ENCODE measurements around the gene TUBGCP6.

The TUBGCP6 gene

GRCh38 chr22:50197856-50198623 is 46.8 kb downstream of the TUBGCP6 start:
- no peak for DNase-seq (ENCODE audit: low read depth, low spot score)
- TF ChIP-seq EZH2 (IDR thresholded peaks at IDR 0.05): no peak
- no peak for TF ChIP-seq FOXP2 (optimal IDR thresholded peaks at IDR 0.05; ENCODE audit: control extremely low read depth, extremely low read length, insufficient read depth)
- no peak for TF ChIP-seq POLR2AphosphoS5 (IDR thresholded peaks at IDR 0.05; ENCODE audit: borderline replicate concordance, low read depth, low read length)
- Histone ChIP-seq H3K9ac (ENCODE audit: insufficient read length) (no peak overlapping the region), H3K4me3 (no peak overlapping the region), H3K27ac (no peak overlapping the region), H3K36me3 (ENCODE audit: insufficient read depth, low read length) (peaks cover 16% of the 10 kb centered on the region), H3K9me3 (ENCODE audit: low read depth, low read length) (peaks cover under 1% of the 10 kb centered on the region; the same call in 1 of the 2 replicates)

GRCh38 chr22:50197000-50197800 is 47.6 kb downstream of the TUBGCP6 start:
- Histone ChIP-seq H3K36me3 (ENCODE audit: insufficient read depth, low read length) (peaks cover 10% of the 10 kb centered on the region; the same call in 1 of the 2 replicates), H3K27ac (no peak overlapping the region), H3K9me3 (ENCODE audit: low read depth, low read length) (no peaks in the 10 kb centered on the region), H3K9ac (ENCODE audit: insufficient read length) (no peak overlapping the region), H3K4me3 (no peak overlapping the region)
- no peak for DNase-seq (ENCODE audit: low read depth, low spot score)
- TF ChIP-seq EZH2 (IDR thresholded peaks at IDR 0.05): no peak
- TF ChIP-seq FOXP2 (optimal IDR thresholded peaks at IDR 0.05; ENCODE audit: control extremely low read depth, extremely low read length, insufficient read depth): no peak
- no peak for TF ChIP-seq POLR2AphosphoS5 (IDR thresholded peaks at IDR 0.05; ENCODE audit: borderline replicate concordance, low read depth, low read length)

DNA sequence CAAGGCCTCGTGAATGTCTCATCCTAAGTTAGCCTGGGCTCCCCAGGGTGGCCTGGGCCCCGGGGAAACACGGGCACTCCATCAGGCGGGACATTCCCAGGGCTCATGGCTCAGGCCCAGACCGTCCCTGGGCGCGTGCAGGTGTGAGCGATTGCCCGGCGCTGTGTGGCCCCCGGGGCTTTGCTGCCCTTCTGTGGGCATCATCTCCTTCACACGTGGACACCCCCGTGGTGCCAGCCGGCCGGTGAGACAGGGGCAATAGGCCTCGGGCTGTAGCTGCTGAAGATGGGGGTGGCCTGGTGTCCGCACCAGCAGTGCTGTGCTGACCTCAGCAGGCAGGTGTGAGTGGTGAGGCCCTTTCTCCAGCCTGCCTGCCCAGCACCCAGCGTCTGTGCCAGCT is 48.6 kb downstream of the TUBGCP6 start:
- Histone ChIP-seq H3K9ac (ENCODE audit: insufficient read length) (no peak overlapping the region), H3K27ac (no peak overlapping the region), H3K36me3 (ENCODE audit: insufficient read depth, low read length) (peaks cover 13% of the 10 kb centered on the region; the same call in 1 of the 2 replicates), H3K4me3 (no peak overlapping the region), H3K9me3 (ENCODE audit: low read depth, low read length) (no peaks in the 10 kb centered on the region)
- no peak for TF ChIP-seq EZH2 (IDR thresholded peaks at IDR 0.05)
- TF ChIP-seq POLR2AphosphoS5 (IDR thresholded peaks at IDR 0.05; ENCODE audit: borderline replicate concordance, low read depth, low read length): no peak
- TF ChIP-seq FOXP2 (optimal IDR thresholded peaks at IDR 0.05; ENCODE audit: control extremely low read depth, extremely low read length, insufficient read depth): no peak
- DNase-seq (ENCODE audit: low read depth, low spot score): no peak

GRCh38 chr22:50194037-50194805 is 50.6 kb downstream of the TUBGCP6 start:
- no peak overlapping the region for H3K4me3 ChIP-seq
- peaks cover 13% of the 10 kb centered on the region; the same call in 1 of the 2 replicates for H3K36me3 ChIP-seq (ENCODE audit: insufficient read depth, low read length)
- TF ChIP-seq EZH2 (IDR thresholded peaks at IDR 0.05) (no peak), POLR2AphosphoS5 (IDR thresholded peaks at IDR 0.05; ENCODE audit: borderline replicate concordance, low read depth, low read length) (no peak), FOXP2 (optimal IDR thresholded peaks at IDR 0.05; ENCODE audit: control extremely low read depth, extremely low read length, insufficient read depth) (no peak)
- H3K27ac ChIP-seq: no peak overlapping the region
- DNase-seq (ENCODE audit: low read depth, low spot score): no peak
- H3K9me3 ChIP-seq (ENCODE audit: low read depth, low read length): no peaks in the 10 kb centered on the region
- no peak overlapping the region for H3K9ac ChIP-seq (ENCODE audit: insufficient read length)

DNA sequence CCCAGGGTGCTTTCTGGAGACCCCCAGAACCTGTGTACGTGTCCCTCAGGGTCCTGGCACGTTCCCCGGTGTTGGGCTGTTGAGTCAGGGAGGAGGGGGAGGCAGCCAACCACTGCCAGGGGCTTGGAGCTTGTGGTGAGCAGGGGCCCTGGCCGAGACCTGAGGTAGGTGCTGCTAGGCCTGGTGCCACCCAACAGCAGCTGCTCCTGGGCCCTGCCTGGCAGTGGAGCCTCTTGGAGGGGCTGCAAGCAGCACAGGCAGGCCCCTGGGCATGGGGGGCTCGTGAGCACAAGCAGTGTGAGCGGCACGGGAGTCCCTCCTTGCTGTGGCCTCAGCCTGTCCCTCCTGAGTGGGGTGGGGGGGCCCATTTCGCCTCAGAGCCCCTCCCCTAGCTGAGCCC is 51.2 kb downstream of the TUBGCP6 start:
- TF ChIP-seq POLR2AphosphoS5 (IDR thresholded peaks at IDR 0.05; ENCODE audit: borderline replicate concordance, low read depth, low read length): no peak
- Histone ChIP-seq H3K9me3 (ENCODE audit: low read depth, low read length) (no peaks in the 10 kb centered on the region), H3K4me3 (no peak overlapping the region), H3K27ac (no peak overlapping the region), H3K9ac (ENCODE audit: insufficient read length) (no peak overlapping the region), H3K36me3 (ENCODE audit: insufficient read depth, low read length) (peaks cover 13% of the 10 kb centered on the region; the same call in 1 of the 2 replicates)
- DNase-seq (ENCODE audit: low read depth, low spot score): no peak

GRCh38 chr22:50192436-50193204 is 52.2 kb downstream of the TUBGCP6 start:
- DNase-seq (ENCODE audit: low read depth, low spot score): no peak
- H3K4me3 ChIP-seq: no peak overlapping the region
- peaks cover 13% of the 10 kb centered on the region; the same call in 1 of the 2 replicates for H3K36me3 ChIP-seq (ENCODE audit: insufficient read depth, low read length)
- TF ChIP-seq FOXP2 (optimal IDR thresholded peaks at IDR 0.05; ENCODE audit: control extremely low read depth, extremely low read length, insufficient read depth) (no peak), EZH2 (IDR thresholded peaks at IDR 0.05) (no peak), POLR2AphosphoS5 (IDR thresholded peaks at IDR 0.05; ENCODE audit: borderline replicate concordance, low read depth, low read length) (no peak)
- H3K9me3 ChIP-seq (ENCODE audit: low read depth, low read length): no peaks in the 10 kb centered on the region
- no peak overlapping the region for H3K9ac ChIP-seq (ENCODE audit: insufficient read length)
- 0 out of 2 replicates have a peak overlapping the region, but pooled peaks have one; percentile 31 for H3K27ac ChIP-seq

GRCh38 chr22:50190941-50191741 is 53.7 kb downstream of the TUBGCP6 start:
- TF ChIP-seq EZH2 (IDR thresholded peaks at IDR 0.05): no peak
- TF ChIP-seq POLR2AphosphoS5 (IDR thresholded peaks at IDR 0.05; ENCODE audit: borderline replicate concordance, low read depth, low read length): no peak
- no peak for TF ChIP-seq FOXP2 (optimal IDR thresholded peaks at IDR 0.05; ENCODE audit: control extremely low read depth, extremely low read length, insufficient read depth)
- DNase-seq (ENCODE audit: low read depth, low spot score): no peak
- Histone ChIP-seq H3K27ac (no peak overlapping the region), H3K4me3 (no peak overlapping the region), H3K36me3 (ENCODE audit: insufficient read depth, low read length) (peaks cover 9% of the 10 kb centered on the region; the same call in 1 of the 2 replicates), H3K9ac (ENCODE audit: insufficient read length) (no peak overlapping the region), H3K9me3 (ENCODE audit: low read depth, low read length) (no peaks in the 10 kb centered on the region)
